Lower leg skin (tissue), 3 donors: ENCODE data around the gene ZDHHC23.

ENCODE experiments used
- POLR2A ChIP-seq, 2 donors: fragments of 450-650 bp; IDR thresholded peaks; one replicate each; pipeline ENCODE4 v1.6.1; 2016 to 2017; ENCODE audit warnings: antibody characterized with exemption in 2 of 2, mild to moderate bottlenecking in 1 of 2, moderate library complexity in 1 of 2
- TF ChIP-seq, protein P1 (sequence below), 3 donors: fragments of 450-650 bp; IDR thresholded peaks; one replicate each; pipeline ENCODE4 v1.5.1; 2016; ENCODE audit warnings: antibody characterized with exemption in 3 of 3, mild to moderate bottlenecking in 3 of 3, moderate library complexity in 2 of 3

DNA sequence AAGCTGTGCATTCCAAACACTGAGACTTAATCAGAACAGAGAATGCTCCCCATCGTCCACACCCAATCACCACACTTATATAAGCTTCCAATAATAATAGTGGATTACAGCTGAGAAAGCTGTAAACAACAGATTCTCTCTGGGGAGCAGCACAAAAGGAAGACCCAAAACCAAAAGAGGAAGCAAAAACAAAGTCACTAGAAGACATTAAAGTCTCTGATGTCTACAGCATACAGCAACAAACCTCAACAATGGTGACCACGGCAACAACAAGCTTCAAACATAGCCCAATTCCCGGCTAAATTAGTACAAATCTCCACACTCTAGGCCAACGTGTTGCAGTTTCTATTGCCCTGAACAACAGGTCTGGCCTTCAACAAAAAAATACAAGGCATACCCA, 37.7 kb downstream of the ZDHHC23 start:
- TF ChIP-seq, protein P1, sequence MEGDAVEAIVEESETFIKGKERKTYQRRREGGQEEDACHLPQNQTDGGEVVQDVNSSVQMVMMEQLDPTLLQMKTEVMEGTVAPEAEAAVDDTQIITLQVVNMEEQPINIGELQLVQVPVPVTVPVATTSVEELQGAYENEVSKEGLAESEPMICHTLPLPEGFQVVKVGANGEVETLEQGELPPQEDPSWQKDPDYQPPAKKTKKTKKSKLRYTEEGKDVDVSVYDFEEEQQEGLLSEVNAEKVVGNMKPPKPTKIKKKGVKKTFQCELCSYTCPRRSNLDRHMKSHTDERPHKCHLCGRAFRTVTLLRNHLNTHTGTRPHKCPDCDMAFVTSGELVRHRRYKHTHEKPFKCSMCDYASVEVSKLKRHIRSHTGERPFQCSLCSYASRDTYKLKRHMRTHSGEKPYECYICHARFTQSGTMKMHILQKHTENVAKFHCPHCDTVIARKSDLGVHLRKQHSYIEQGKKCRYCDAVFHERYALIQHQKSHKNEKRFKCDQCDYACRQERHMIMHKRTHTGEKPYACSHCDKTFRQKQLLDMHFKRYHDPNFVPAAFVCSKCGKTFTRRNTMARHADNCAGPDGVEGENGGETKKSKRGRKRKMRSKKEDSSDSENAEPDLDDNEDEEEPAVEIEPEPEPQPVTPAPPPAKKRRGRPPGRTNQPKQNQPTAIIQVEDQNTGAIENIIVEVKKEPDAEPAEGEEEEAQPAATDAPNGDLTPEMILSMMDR (IDR thresholded peaks at IDR 0.05): no peak
- TF ChIP-seq POLR2A (IDR thresholded peaks at IDR 0.05): no peak
